MM.1S (cell line): ENCODE measurements around the gene KLHDC7A.
"Not testable (repeated sequence)": the region's sequence is repeated elsewhere in the genome, so short reads cannot be mapped to it uniquely, and the experiment has no call there.

ENCODE experiments used
- EZH2phosphoT487 ChIP-seq: fragments of 300-600 bp; sonication (generic); IDR thresholded peaks from 2 replicates; pipeline ENCODE4 v1.6.1; 2018; ENCODE audit warnings: antibody characterized with exemption, low read length
- TF ChIP-seq, protein P1 (sequence below): fragments of 300-600 bp; sonication (generic); IDR thresholded peaks from 2 replicates; pipeline ENCODE4 v1.5.1; 2016; ENCODE audit warnings: antibody characterized with exemption, low read length, mixed read lengths

GRCh38 chr1:18462517-18462916, 18.2 kb upstream of the KLHDC7A start:
- TF ChIP-seq, protein P1, sequence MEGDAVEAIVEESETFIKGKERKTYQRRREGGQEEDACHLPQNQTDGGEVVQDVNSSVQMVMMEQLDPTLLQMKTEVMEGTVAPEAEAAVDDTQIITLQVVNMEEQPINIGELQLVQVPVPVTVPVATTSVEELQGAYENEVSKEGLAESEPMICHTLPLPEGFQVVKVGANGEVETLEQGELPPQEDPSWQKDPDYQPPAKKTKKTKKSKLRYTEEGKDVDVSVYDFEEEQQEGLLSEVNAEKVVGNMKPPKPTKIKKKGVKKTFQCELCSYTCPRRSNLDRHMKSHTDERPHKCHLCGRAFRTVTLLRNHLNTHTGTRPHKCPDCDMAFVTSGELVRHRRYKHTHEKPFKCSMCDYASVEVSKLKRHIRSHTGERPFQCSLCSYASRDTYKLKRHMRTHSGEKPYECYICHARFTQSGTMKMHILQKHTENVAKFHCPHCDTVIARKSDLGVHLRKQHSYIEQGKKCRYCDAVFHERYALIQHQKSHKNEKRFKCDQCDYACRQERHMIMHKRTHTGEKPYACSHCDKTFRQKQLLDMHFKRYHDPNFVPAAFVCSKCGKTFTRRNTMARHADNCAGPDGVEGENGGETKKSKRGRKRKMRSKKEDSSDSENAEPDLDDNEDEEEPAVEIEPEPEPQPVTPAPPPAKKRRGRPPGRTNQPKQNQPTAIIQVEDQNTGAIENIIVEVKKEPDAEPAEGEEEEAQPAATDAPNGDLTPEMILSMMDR: not testable (repeated sequence)
- not testable (repeated sequence) for TF ChIP-seq EZH2phosphoT487
